SU-DHL-6 (cell line): ENCODE measurements around the gene PDE2A.

Experiments used
- H2AFZ ChIP-seq: fragments of 200-600 bp; sonication (generic); 2 replicates; pipeline ENCODE4 v1.6.1; 2014; ENCODE audit warnings: low read depth, mild to moderate bottlenecking, moderate library complexity, mixed read lengths, antibody characterized with exemption, low read length; ENCODE audit not compliant: severe bottlenecking
- H3F3A ChIP-seq: fragments of 200-600 bp; shearing (Covaris generic); 2 replicates; pipeline ENCODE4 v1.6.0; 2016; ENCODE audit warnings: antibody characterized with exemption, mild to moderate bottlenecking; ENCODE audit not compliant: insufficient read depth
- H3K27ac ChIP-seq: fragments of 200-600 bp; sonication (generic); 2 replicates; pipeline ENCODE4 v1.5.1; 2016; ENCODE audit warnings: low read depth, mild to moderate bottlenecking, low read length, moderate library complexity, mixed read lengths
- H3K27me3 ChIP-seq: fragments of 200-600 bp; sonication (generic), shearing (Covaris generic); 2 replicates; pipeline ENCODE4 v1.6.0; 2014; ENCODE audit warnings: mild to moderate bottlenecking, low read length
- H3K36me3 ChIP-seq: fragments of 200-600 bp; sonication (generic); 2 replicates; pipeline ENCODE4 v1.6.1; 2014; ENCODE audit warnings: mild to moderate bottlenecking, low read length, mixed read lengths
- H3K4me2 ChIP-seq: fragments of 300-600, 200-600 bp; shearing (Covaris generic), sonication (generic); 2 replicates; pipeline ENCODE4 v1.6.0; 2014; ENCODE audit warnings: low read length, low read depth, mild to moderate bottlenecking; ENCODE audit not compliant: poor library complexity, severe bottlenecking
- H3K4me3 ChIP-seq: fragments of 200-600 bp; sonication (generic); 2 replicates; pipeline ENCODE4 v1.5.1; 2014; ENCODE audit warnings: antibody characterized with exemption, low read length, mild to moderate bottlenecking, mixed read lengths; ENCODE audit not compliant: insufficient read depth, poor library complexity, severe bottlenecking
- H3K79me2 ChIP-seq: fragments of 200-600 bp; sonication (generic); 2 replicates; pipeline ENCODE4 v1.6.1; 2014; ENCODE audit warnings: mild to moderate bottlenecking, low read length, moderate library complexity; ENCODE audit not compliant: insufficient read depth
- H3K9ac ChIP-seq: fragments of 200-600 bp; sonication (generic); 2 replicates; pipeline ENCODE4 v1.7.0; 2014; ENCODE audit warnings: mild to moderate bottlenecking, low read length
- H3K9me2 ChIP-seq: fragments of 200-600 bp; sonication (generic); replicated peaks from 2 replicates; pipeline ENCODE4 v1.6.1; 2014; ENCODE audit warnings: low read length; ENCODE audit not compliant: insufficient read depth
- H3K9me3 ChIP-seq: fragments of 200-600 bp; sonication (generic); 2 replicates; pipeline ENCODE4 v1.6.1; 2014; ENCODE audit warnings: low read length, mixed read lengths; ENCODE audit not compliant: insufficient read depth
- H4K20me1 ChIP-seq: fragments of 200-600 bp; sonication (generic); 2 replicates; pipeline ENCODE4 v1.6.1; 2014; ENCODE audit warnings: low read depth, mild to moderate bottlenecking, antibody characterized with exemption, low read length, moderate library complexity, mixed read lengths
- CTCF ChIP-seq: fragments of 200-600 bp; sonication (generic); IDR thresholded peaks from one replicate; pipeline ENCODE4 v1.5.1; 2017; ENCODE audit warnings: antibody characterized with exemption, mild to moderate bottlenecking, low read length, moderate library complexity; ENCODE audit not compliant: insufficient read depth, poor library complexity, severe bottlenecking
- EZH2phosphoT487 ChIP-seq: fragments of 200-600 bp; sonication (generic), shearing (Covaris generic); conservative IDR thresholded peaks from 2 replicates; pipeline ENCODE4 v1.6.1; 2018; ENCODE audit warnings: mild to moderate bottlenecking, antibody characterized with exemption, low read length, moderate library complexity, mixed read lengths

Gene PDE2A

GRCh38 chr11:72682858-72683243 lies 8.6 kb upstream of the PDE2A start:
- H3K79me2 ChIP-seq, result no peaks in the 10 kb centered on the region
- no peaks in the 10 kb centered on the region for H3K9me3 ChIP-seq
- H3K36me3 ChIP-seq, result no peaks in the 10 kb centered on the region
- H3K9me2 ChIP-seq, result no peaks in the 10 kb centered on the region
- H3K9ac ChIP-seq, result no peak overlapping the region
- no peak for TF ChIP-seq CTCF
- no peak for TF ChIP-seq EZH2phosphoT487
- no peak overlapping the region for H3K4me3 ChIP-seq
- H3F3A ChIP-seq, result no peaks in the 10 kb centered on the region
- no peak overlapping the region for H3K27ac ChIP-seq
- no peak overlapping the region for H3K4me2 ChIP-seq
- H3K27me3 ChIP-seq, result no peaks in the 10 kb centered on the region
- H4K20me1 ChIP-seq, result no peaks in the 10 kb centered on the region
- no peak overlapping the region for H2AFZ ChIP-seq

- no peaks in the 10 kb centered on the region for H3F3A ChIP-seq
- no peaks in the 10 kb centered on the region for H3K36me3 ChIP-seq
- H3K9me3 ChIP-seq, result no peaks in the 10 kb centered on the region
- no peak overlapping the region for H3K4me2 ChIP-seq
- no peaks in the 10 kb centered on the region for H3K27me3 ChIP-seq
- TF ChIP-seq CTCF (no peak), EZH2phosphoT487 (no peak)
- H4K20me1 ChIP-seq, result no peaks in the 10 kb centered on the region
- no peak overlapping the region for H3K9ac ChIP-seq
- H2AFZ ChIP-seq, result no peak overlapping the region
- no peak overlapping the region for H3K4me3 ChIP-seq
- H3K79me2 ChIP-seq, result no peaks in the 10 kb centered on the region
- H3K27ac ChIP-seq, result no peak overlapping the region
- H3K9me2 ChIP-seq, result no peaks in the 10 kb centered on the region
These were observed 8.1 kb upstream of the PDE2A start for GRCh38 chr11:72682238-72682857.

GRCh38 chr11:72681226-72682153 lies 7.3 kb upstream of the PDE2A start:
- TF ChIP-seq EZH2phosphoT487 (no peak), CTCF (no peak)
- no peak overlapping the region for H3K9ac ChIP-seq
- no peak overlapping the region for H2AFZ ChIP-seq
- no peak overlapping the region for H3K4me2 ChIP-seq
- H3K9me3 ChIP-seq, result no peaks in the 10 kb centered on the region
- H3K4me3 ChIP-seq, result no peak overlapping the region
- no peaks in the 10 kb centered on the region for H3K36me3 ChIP-seq
- H3F3A ChIP-seq, result no peaks in the 10 kb centered on the region
- H3K27ac ChIP-seq, result no peak overlapping the region
- no peaks in the 10 kb centered on the region for H3K9me2 ChIP-seq
- H3K27me3 ChIP-seq, result no peaks in the 10 kb centered on the region
- no peaks in the 10 kb centered on the region for H4K20me1 ChIP-seq
- H3K79me2 ChIP-seq, result no peaks in the 10 kb centered on the region
